Type B pancreatic cell (in vitro differentiated cells): ENCODE results near the gene BMP6. TPM values are rescaled to one million over a fixed set of nuclear protein-coding genes. Genes with fewer than 3 reads are reported as not detected.
"Not testable (repeated sequence)": the region's sequence is repeated elsewhere in the genome, so short reads cannot be mapped to it uniquely, and the experiment has no call there.

Experiments
- DNase-seq: peaks from one replicate; pipeline ENCODE4 v3.0.0; 2021; ENCODE audit warnings: mixed read lengths; ENCODE audit not compliant: unreplicated experiment; ENCODE audit errors: extremely low spot score
- H3K27ac Mint-ChIP-seq: 2 replicates; pipeline ENCODE4 v1.8.0; 2021; ENCODE audit warnings: mild to moderate bottlenecking, mixed read lengths
- H3K27me3 Mint-ChIP-seq: 2 replicates; pipeline ENCODE4 v1.8.0; 2021; ENCODE audit warnings: mixed read lengths
- H3K36me3 Mint-ChIP-seq: 2 replicates; pipeline ENCODE4 v1.8.0; 2021; ENCODE audit warnings: mixed read lengths
- H3K4me1 Mint-ChIP-seq: one replicate; pipeline ENCODE4 v1.8.0; 2021; ENCODE audit warnings: mixed read lengths; ENCODE audit not compliant: unreplicated experiment
- H3K4me3 Mint-ChIP-seq: 2 replicates; pipeline ENCODE4 v1.8.0; 2021; ENCODE audit warnings: mild to moderate bottlenecking, mixed read lengths
- H3K9me3 Mint-ChIP-seq: 2 replicates; pipeline ENCODE4 v1.8.0; 2021; ENCODE audit warnings: mixed read lengths
- total RNA-seq: library from RNA; stranded (reverse); gene quantifications from 2 replicates; pipeline ENCODE4 v1.2.1, GENCODE V29; 2021; ENCODE audit warnings: low replicate concordance
- TF ChIP-seq, protein P1 (sequence below): fragments of 200-600 bp; sonication (generic); conservative IDR thresholded peaks from 2 replicates; pipeline ENCODE4 v1.5.0; 2021; ENCODE audit warnings: antibody characterized with exemption, mild to moderate bottlenecking

The BMP6 gene
- total RNA-seq, 1 donor from 2014 or later, result 1.8 TPM

- no peak overlapping the region for H3K4me3 Mint-ChIP-seq
- H3K4me1 Mint-ChIP-seq, result no peaks in the 10 kb centered on the region
- no peaks in the 10 kb centered on the region for H3K9me3 Mint-ChIP-seq
- TF ChIP-seq, protein P1, sequence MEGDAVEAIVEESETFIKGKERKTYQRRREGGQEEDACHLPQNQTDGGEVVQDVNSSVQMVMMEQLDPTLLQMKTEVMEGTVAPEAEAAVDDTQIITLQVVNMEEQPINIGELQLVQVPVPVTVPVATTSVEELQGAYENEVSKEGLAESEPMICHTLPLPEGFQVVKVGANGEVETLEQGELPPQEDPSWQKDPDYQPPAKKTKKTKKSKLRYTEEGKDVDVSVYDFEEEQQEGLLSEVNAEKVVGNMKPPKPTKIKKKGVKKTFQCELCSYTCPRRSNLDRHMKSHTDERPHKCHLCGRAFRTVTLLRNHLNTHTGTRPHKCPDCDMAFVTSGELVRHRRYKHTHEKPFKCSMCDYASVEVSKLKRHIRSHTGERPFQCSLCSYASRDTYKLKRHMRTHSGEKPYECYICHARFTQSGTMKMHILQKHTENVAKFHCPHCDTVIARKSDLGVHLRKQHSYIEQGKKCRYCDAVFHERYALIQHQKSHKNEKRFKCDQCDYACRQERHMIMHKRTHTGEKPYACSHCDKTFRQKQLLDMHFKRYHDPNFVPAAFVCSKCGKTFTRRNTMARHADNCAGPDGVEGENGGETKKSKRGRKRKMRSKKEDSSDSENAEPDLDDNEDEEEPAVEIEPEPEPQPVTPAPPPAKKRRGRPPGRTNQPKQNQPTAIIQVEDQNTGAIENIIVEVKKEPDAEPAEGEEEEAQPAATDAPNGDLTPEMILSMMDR, result no peak
- H3K27ac Mint-ChIP-seq, result no peak overlapping the region
- H3K36me3 Mint-ChIP-seq, result peaks cover 49% of the 10 kb centered on the region
- no peak for DNase-seq
- no peaks in the 10 kb centered on the region for H3K27me3 Mint-ChIP-seq
Observed at GRCh38 chr6:7886132-7886531, 160.2 kb downstream of the BMP6 start.

GRCh38 chr6:7887278-7887991 lies 161.5 kb downstream of the BMP6 start:
- H3K27ac Mint-ChIP-seq, result peak overlapping the region; percentile 18
- H3K4me1 Mint-ChIP-seq, result no peaks in the 10 kb centered on the region

DNA sequence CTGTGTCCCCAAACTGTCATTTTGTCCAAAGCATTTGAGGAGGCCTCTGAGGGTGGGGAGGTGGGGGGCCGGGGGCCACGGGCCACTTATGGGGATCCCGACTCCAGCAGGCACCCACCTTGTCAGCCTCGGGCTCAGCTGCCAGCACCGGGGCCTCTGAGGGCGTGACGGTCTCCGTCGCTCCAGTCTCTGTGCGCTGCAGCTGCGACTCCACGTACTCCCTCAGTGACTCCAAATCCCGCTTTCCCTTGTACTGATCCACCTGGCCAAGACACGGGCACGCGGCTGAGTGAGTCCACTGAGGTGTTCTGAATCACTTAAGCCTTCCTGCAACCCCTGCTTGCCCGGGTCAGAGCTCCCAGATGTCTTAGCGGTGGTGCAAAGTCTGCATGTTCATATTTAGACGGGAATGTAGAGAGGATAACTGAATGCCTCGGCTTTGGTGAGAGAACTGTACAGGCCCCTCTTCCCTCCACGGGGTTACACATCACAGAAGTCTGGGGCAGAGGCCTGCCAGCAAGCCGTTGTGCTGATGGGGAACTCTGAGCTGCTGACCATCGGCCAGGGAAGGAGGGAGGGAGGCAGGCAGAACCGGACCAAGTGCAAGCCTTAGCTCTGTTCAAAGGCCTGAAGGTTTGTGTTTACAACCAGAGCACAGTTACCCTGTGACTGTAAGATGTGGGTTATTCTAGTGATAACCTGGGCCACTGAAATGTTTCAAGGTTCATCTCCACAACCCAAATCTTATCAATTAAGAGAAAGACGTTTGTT lies 162.9 kb downstream of the BMP6 start:
- Mint-ChIP-seq H3K36me3 (peaks cover 49% of the 10 kb centered on the region), H3K9me3 (no peaks in the 10 kb centered on the region), H3K4me1 (no peaks in the 10 kb centered on the region), H3K27ac (no peak overlapping the region), H3K4me3 (no peak overlapping the region), H3K27me3 (no peaks in the 10 kb centered on the region)
- no peak for DNase-seq
- TF ChIP-seq, protein P1, result no peak

More at GRCh38 chr6:7887278-7887991, 161.5 kb downstream of the BMP6 start:
- DNase-seq, result no peak
- TF ChIP-seq, protein P1, result no peak
- Mint-ChIP-seq H3K4me3 (no peak overlapping the region), H3K27me3 (no peaks in the 10 kb centered on the region), H3K36me3 (peaks cover 57% of the 10 kb centered on the region), H3K9me3 (no peaks in the 10 kb centered on the region)

DNA sequence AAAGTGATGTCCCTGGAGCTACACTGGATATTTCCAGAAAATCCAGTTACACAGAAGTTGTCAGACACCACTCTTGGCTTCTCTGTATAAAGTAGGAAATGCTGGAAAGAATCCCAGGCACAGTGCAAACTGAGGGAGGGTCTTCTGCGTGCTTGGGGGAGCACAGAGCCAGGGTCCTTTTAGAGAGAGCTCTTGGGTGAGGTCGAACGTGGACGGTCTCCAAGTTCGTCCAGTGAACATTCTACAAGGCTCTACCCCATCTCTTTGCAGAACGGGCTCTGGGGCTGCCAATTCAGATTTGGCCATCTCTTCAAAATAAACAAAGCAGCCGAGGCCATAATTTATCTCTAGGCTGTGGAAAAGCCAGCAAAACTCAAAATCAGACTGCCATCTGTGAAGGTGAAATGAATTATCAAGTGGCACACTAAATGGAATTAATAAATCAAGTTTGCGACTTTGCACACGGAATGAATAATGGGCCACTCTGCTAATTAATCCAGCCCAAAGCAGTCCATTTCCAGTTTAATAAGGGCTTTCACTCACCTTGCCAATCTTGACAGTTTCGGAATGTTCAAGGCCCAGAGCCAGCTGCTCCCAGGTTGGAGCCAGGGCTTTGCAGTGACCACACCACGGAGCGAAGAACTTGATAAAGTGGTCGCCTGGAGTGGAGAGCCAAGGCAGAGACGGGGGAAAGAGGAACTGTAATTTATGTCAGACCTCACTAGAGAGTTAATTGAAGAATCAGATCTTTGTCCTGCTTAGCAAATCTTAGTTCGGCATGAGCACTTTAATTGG lies 165.4 kb downstream of the BMP6 start:
- no peak for DNase-seq
- Mint-ChIP-seq H3K4me3 (no peak overlapping the region), H3K4me1 (no peaks in the 10 kb centered on the region), H3K9me3 (no peaks in the 10 kb centered on the region), H3K36me3 (peaks cover 48% of the 10 kb centered on the region), H3K27me3 (no peaks in the 10 kb centered on the region), H3K27ac (no peak overlapping the region)
- TF ChIP-seq, protein P1, result no peak

DNA sequence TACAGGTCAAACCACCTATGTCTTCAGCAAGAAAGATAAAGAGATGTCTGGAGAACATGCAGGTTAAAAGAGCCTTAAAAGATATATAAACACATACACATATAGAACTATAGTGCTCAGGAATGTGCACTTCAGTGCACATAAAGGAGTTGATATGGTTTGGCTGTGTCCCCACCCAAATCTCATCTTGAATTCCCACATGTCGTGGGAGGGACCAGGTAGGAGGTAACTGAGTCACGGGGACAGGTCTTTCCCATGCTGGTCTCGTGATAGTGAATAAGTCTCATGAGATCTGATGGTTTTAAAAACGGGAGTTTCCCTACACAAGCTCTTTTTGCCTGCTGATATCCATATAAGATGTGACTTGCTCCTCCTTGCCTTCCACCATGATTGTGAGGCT lies 166.5 kb downstream of the BMP6 start:
- peaks cover 43% of the 10 kb centered on the region for H3K36me3 Mint-ChIP-seq
- not testable (repeated sequence) for H3K27ac Mint-ChIP-seq, H3K4me3 Mint-ChIP-seq, DNase-seq, H3K4me1 Mint-ChIP-seq, H3K9me3 Mint-ChIP-seq, H3K27me3 Mint-ChIP-seq
